GM12878 (cell line): ENCODE data around the gene HTR4. TPM values are rescaled to one million over a fixed set of nuclear protein-coding genes. Genes with fewer than 3 reads are reported as not detected.

ENCODE experiments used
- CHD1 ChIP-seq: IDR thresholded peaks from 2 replicates; pipeline ENCODE4 v1.6.1; 2012; ENCODE audit warnings: low read depth, low read length, improper control_type of control experiment
- HCFC1 ChIP-seq: fragments of 150-350 bp; IDR thresholded peaks from 2 replicates; pipeline ENCODE4 v1.6.1; 2014; ENCODE audit warnings: low read length
- MYC ChIP-seq: IDR thresholded peaks from 2 replicates; pipeline ENCODE4 v1.6.1; 2011; ENCODE audit warnings: mild to moderate bottlenecking, low read length, moderate library complexity, inconsistent platforms; ENCODE audit not compliant: insufficient read depth, insufficient replicate concordance, insufficient read length, severe bottlenecking
- NRF1 ChIP-seq: conservative IDR thresholded peaks from 2 replicates; pipeline ENCODE4 v1.6.1; 2011; ENCODE audit warnings: mild to moderate bottlenecking, low read depth, low read length, improper control_type of control experiment
- PAX5 ChIP-seq: IDR thresholded peaks from 2 replicates; pipeline ENCODE4 v1.6.1; 2011; ENCODE audit warnings: low read depth, low read length, borderline replicate concordance
- RAD51 ChIP-seq: fragments of 450-650 bp; IDR thresholded peaks from 2 replicates; pipeline ENCODE4 v1.6.1; 2016; ENCODE audit warnings: moderate library complexity, mild to moderate bottlenecking, inconsistent platforms
- USF2 ChIP-seq: IDR thresholded peaks from 2 replicates; pipeline ENCODE4 v1.6.1; 2011; ENCODE audit warnings: low read depth, low read length, improper control_type of control experiment, borderline replicate concordance
- polyA plus RNA-seq, 11 experiments: library from polyadenylated mRNA; depleted of rRNA in 4 of 11; unstranded in 6 of 11; stranded (reverse) in 5 of 11; fragments of >200 nt; fragmentation: Nextera tagmentation in 4 of 11; fragmentation: Illumina TruSeq in 1 of 11; extraction: Ambion mirVana in 4 of 11; extraction: Trizol in 1 of 11; gene quantifications; 1 replicate in 1 of 11; 2 replicates in 10 of 11; pipeline versions ENCODE4 v1.2.1 to v1.2.3, GENCODE V29; 2011 to 2016; ENCODE audit warnings: inconsistent platforms in 2 of 11, missing spikeins in 2 of 11, low read depth in 1 of 11
- total RNA-seq, 4 experiments: library from RNA; depleted of rRNA in 3 of 4; stranded (reverse); fragments of >200 nt in 3 of 4; fragmentation: Illumina TruSeq in 1 of 4; extraction: Trizol in 1 of 4; gene quantifications; 2 replicates each; pipeline versions ENCODE4 v1.2.1 to v1.2.3, GENCODE V29; 2013 to 2021
- TF ChIP-seq, protein P1 (sequence below): IDR thresholded peaks from 2 replicates; pipeline ENCODE4 v1.6.1; 2011; ENCODE audit warnings: borderline replicate concordance, low read depth, mild to moderate bottlenecking, moderate library complexity, mixed read lengths, low read length; ENCODE audit not compliant: insufficient read depth; ENCODE audit errors: extremely low read length
- TF ChIP-seq, protein P2 (sequence below): IDR thresholded peaks from 2 replicates; pipeline ENCODE4 v1.6.1; 2012; ENCODE audit warnings: improper control_type of control experiment, low read depth, low read length; ENCODE audit not compliant: insufficient replicate concordance
- TF ChIP-seq, protein P3 (sequence below): IDR thresholded peaks from 2 replicates; pipeline ENCODE4 v1.6.1; 2011; ENCODE audit warnings: borderline replicate concordance, low read depth, mild to moderate bottlenecking, moderate library complexity, low read length; ENCODE audit not compliant: insufficient read depth, poor library complexity, severe bottlenecking
- TF ChIP-seq, protein P4 (sequence below): fragments of 150-350 bp; IDR thresholded peaks from 2 replicates; pipeline ENCODE4 v1.6.1; 2014; ENCODE audit warnings: mild to moderate bottlenecking, low read depth, low read length
- TF ChIP-seq, protein P5 (sequence below): fragments of 450-650 bp; IDR thresholded peaks from 2 replicates; pipeline ENCODE4 v1.6.1; 2016; ENCODE audit warnings: mild to moderate bottlenecking
- TF ChIP-seq, protein P6 (sequence below): IDR thresholded peaks from 2 replicates; pipeline ENCODE4 v1.6.1; 2012; ENCODE audit warnings: low read depth, low read length, improper control_type of control experiment

HTR4 gene
- total and polyA plus RNA-seq, 10 of the 15 experiments (the other 5 are each of a cell fraction or from before 2014, with no cell fraction given), result not detected

GRCh38 chr5:148507648-148508047, 146.7 kb downstream of the HTR4 start (continued):
- TF ChIP-seq, protein P1, sequence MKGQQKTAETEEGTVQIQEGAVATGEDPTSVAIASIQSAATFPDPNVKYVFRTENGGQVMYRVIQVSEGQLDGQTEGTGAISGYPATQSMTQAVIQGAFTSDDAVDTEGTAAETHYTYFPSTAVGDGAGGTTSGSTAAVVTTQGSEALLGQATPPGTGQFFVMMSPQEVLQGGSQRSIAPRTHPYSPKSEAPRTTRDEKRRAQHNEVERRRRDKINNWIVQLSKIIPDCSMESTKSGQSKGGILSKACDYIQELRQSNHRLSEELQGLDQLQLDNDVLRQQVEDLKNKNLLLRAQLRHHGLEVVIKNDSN, result no peak
- TF ChIP-seq USF2 (no peak), NRF1 (no peak), MYC (no peak), CHD1 (no peak), PAX5 (no peak), HCFC1 (no peak), RAD51 (no peak)
- TF ChIP-seq, protein P2, sequence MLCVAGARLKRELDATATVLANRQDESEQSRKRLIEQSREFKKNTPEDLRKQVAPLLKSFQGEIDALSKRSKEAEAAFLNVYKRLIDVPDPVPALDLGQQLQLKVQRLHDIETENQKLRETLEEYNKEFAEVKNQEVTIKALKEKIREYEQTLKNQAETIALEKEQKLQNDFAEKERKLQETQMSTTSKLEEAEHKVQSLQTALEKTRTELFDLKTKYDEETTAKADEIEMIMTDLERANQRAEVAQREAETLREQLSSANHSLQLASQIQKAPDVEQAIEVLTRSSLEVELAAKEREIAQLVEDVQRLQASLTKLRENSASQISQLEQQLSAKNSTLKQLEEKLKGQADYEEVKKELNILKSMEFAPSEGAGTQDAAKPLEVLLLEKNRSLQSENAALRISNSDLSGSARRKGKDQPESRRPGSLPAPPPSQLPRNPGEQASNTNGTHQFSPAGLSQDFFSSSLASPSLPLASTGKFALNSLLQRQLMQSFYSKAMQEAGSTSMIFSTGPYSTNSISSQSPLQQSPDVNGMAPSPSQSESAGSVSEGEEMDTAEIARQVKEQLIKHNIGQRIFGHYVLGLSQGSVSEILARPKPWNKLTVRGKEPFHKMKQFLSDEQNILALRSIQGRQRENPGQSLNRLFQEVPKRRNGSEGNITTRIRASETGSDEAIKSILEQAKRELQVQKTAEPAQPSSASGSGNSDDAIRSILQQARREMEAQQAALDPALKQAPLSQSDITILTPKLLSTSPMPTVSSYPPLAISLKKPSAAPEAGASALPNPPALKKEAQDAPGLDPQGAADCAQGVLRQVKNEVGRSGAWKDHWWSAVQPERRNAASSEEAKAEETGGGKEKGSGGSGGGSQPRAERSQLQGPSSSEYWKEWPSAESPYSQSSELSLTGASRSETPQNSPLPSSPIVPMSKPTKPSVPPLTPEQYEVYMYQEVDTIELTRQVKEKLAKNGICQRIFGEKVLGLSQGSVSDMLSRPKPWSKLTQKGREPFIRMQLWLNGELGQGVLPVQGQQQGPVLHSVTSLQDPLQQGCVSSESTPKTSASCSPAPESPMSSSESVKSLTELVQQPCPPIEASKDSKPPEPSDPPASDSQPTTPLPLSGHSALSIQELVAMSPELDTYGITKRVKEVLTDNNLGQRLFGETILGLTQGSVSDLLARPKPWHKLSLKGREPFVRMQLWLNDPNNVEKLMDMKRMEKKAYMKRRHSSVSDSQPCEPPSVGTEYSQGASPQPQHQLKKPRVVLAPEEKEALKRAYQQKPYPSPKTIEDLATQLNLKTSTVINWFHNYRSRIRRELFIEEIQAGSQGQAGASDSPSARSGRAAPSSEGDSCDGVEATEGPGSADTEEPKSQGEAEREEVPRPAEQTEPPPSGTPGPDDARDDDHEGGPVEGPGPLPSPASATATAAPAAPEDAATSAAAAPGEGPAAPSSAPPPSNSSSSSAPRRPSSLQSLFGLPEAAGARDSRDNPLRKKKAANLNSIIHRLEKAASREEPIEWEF, result no peak
- TF ChIP-seq, protein P3, sequence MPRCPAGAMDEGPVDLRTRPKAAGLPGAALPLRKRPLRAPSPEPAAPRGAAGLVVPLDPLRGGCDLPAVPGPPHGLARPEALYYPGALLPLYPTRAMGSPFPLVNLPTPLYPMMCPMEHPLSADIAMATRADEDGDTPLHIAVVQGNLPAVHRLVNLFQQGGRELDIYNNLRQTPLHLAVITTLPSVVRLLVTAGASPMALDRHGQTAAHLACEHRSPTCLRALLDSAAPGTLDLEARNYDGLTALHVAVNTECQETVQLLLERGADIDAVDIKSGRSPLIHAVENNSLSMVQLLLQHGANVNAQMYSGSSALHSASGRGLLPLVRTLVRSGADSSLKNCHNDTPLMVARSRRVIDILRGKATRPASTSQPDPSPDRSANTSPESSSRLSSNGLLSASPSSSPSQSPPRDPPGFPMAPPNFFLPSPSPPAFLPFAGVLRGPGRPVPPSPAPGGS, result no peak
- TF ChIP-seq, protein P4, sequence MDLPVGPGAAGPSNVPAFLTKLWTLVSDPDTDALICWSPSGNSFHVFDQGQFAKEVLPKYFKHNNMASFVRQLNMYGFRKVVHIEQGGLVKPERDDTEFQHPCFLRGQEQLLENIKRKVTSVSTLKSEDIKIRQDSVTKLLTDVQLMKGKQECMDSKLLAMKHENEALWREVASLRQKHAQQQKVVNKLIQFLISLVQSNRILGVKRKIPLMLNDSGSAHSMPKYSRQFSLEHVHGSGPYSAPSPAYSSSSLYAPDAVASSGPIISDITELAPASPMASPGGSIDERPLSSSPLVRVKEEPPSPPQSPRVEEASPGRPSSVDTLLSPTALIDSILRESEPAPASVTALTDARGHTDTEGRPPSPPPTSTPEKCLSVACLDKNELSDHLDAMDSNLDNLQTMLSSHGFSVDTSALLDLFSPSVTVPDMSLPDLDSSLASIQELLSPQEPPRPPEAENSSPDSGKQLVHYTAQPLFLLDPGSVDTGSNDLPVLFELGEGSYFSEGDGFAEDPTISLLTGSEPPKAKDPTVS, result no peak
- TF ChIP-seq, protein P5, sequence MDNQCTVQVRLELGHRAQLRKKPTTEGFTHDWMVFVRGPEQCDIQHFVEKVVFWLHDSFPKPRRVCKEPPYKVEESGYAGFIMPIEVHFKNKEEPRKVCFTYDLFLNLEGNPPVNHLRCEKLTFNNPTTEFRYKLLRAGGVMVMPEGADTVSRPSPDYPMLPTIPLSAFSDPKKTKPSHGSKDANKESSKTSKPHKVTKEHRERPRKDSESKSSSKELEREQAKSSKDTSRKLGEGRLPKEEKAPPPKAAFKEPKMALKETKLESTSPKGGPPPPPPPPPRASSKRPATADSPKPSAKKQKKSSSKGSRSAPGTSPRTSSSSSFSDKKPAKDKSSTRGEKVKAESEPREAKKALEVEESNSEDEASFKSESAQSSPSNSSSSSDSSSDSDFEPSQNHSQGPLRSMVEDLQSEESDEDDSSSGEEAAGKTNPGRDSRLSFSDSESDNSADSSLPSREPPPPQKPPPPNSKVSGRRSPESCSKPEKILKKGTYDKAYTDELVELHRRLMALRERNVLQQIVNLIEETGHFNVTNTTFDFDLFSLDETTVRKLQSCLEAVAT, result no peak
- TF ChIP-seq, protein P6, sequence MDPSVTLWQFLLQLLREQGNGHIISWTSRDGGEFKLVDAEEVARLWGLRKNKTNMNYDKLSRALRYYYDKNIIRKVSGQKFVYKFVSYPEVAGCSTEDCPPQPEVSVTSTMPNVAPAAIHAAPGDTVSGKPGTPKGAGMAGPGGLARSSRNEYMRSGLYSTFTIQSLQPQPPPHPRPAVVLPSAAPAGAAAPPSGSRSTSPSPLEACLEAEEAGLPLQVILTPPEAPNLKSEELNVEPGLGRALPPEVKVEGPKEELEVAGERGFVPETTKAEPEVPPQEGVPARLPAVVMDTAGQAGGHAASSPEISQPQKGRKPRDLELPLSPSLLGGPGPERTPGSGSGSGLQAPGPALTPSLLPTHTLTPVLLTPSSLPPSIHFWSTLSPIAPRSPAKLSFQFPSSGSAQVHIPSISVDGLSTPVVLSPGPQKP, result no peak
